PFSK-1 (cell line): ENCODE measurements around the gene ANKRD34C. TPM values are rescaled to one million over a fixed set of nuclear protein-coding genes. Genes with fewer than 3 reads are reported as not detected.

ENCODE experiments used
- FOXP2 ChIP-seq: optimal IDR thresholded peaks from 2 replicates; pipeline ENCODE3; 2011; ENCODE audit warnings: borderline replicate concordance, control low read depth, inconsistent platforms; ENCODE audit not compliant: insufficient read depth; ENCODE audit errors: extremely low read length, extremely low read depth
- POLR2AphosphoS5 ChIP-seq: IDR thresholded peaks from 2 replicates; pipeline ENCODE4 v1.6.1; 2012; ENCODE audit warnings: low read depth, mild to moderate bottlenecking, control low read depth, low read length, moderate library complexity
- REST ChIP-seq, 2 experiments: IDR thresholded peaks; 2 replicates each; pipeline versions ENCODE4 v1.6.1 to v1.8.0; 2011 to 2012; ENCODE audit warnings: low read depth in 2 of 2, low read length in 2 of 2, control low read depth in 1 of 2, inconsistent platforms in 1 of 2, mild to moderate bottlenecking in 1 of 2, moderate library complexity in 1 of 2; ENCODE audit not compliant: insufficient read depth in 1 of 2
- SIN3A ChIP-seq: IDR thresholded peaks from 2 replicates; pipeline ENCODE4 v1.6.1; 2012; ENCODE audit warnings: mild to moderate bottlenecking, low read length, moderate library complexity, borderline replicate concordance; ENCODE audit not compliant: insufficient read depth
- TAF1 ChIP-seq: IDR thresholded peaks from 2 replicates; pipeline ENCODE4 v1.6.1; 2012; ENCODE audit warnings: low read length, control low read depth, borderline replicate concordance; ENCODE audit not compliant: insufficient read depth
- polyA plus RNA-seq: library from polyadenylated mRNA; unstranded; fragments of >200 nt; gene quantifications from one replicate; pipeline ENCODE4 v1.2.1, GENCODE V29; 2012; ENCODE audit warnings: low read depth, missing spikeins; ENCODE audit not compliant: insufficient read length

The ANKRD34C gene
- polyA plus RNA-seq: not detected

- TF ChIP-seq SIN3A: no peak
- TF ChIP-seq POLR2AphosphoS5: no peak
- no peak for TF ChIP-seq REST (IDR thresholded peaks at IDR 0.05; ENCODE audit: insufficient read depth in 1 of 2, low read depth in 2 of 2, low read length in 2 of 2)
- no peak for TF ChIP-seq FOXP2
Observed at GRCh38 chr15:79282371-79283251, at the start of gene ANKRD34C. Gene ANKRD34C (plus strand): TSS chr15:79282722. CDS start chr15:79293285, 10,563 bp downstream.

- TF ChIP-seq POLR2AphosphoS5 (no peak), SIN3A (no peak), REST (IDR thresholded peaks at IDR 0.05; ENCODE audit: insufficient read depth in 1 of 2, low read depth in 2 of 2, low read length in 2 of 2) (no peak), FOXP2 (no peak), TAF1 (no peak)
Observed at GRCh38 chr15:79233236-79233635, 49.3 kb upstream of the ANKRD34C start.

- TF ChIP-seq SIN3A (no peak), TAF1 (no peak), FOXP2 (no peak), POLR2AphosphoS5 (no peak), REST (IDR thresholded peaks at IDR 0.05; ENCODE audit: insufficient read depth in 1 of 2, low read depth in 2 of 2, low read length in 2 of 2) (no peak)
Observed at GRCh38 chr15:79240036-79240435, 42.5 kb upstream of the ANKRD34C start.

GRCh38 chr15:79243723-79244122 lies 38.8 kb upstream of the ANKRD34C start:
- no peak for TF ChIP-seq SIN3A
- TF ChIP-seq TAF1: no peak
- no peak for TF ChIP-seq FOXP2
- no peak for TF ChIP-seq POLR2AphosphoS5
- no peak for TF ChIP-seq REST (IDR thresholded peaks at IDR 0.05; ENCODE audit: insufficient read depth in 1 of 2, low read depth in 2 of 2, low read length in 2 of 2)
